Right cardiac atrium (tissue), 5 donors: ENCODE results near the gene ACCSL. TPM values are rescaled to one million over a fixed set of nuclear protein-coding genes. Genes with fewer than 3 reads are reported as not detected.

ENCODE experiments used
- ATAC-seq, 2 donors: fragments of 200-7000 bp; cut with Tn5 transposase; one replicate each; pipeline versions ENCODE4 v1.8.0 to v1.9.1; 2020; ENCODE audit warnings: moderate library complexity in 2 of 2, mild to moderate bottlenecking in 1 of 2
- DNase-seq, 3 donors: peaks; one replicate each; pipeline ENCODE4 v3.0.0-alpha.2; 2020
- H3K27ac ChIP-seq: one replicate; pipeline ENCODE4 v1.5.1; 2013; ENCODE audit warnings: mild to moderate bottlenecking, low read length, control low read depth, moderate library complexity
- H3K27me3 ChIP-seq: one replicate; pipeline ENCODE4 v1.6.1; 2013; ENCODE audit not compliant: control insufficient read depth, insufficient read depth
- H3K4me1 ChIP-seq: one replicate; pipeline ENCODE4 v1.6.1; 2013; ENCODE audit warnings: low read length; ENCODE audit not compliant: control insufficient read depth, insufficient read depth
- H3K4me3 ChIP-seq: one replicate; pipeline ENCODE4 v1.5.1; 2013; ENCODE audit warnings: low read length, control low read depth
- H3K9me3 ChIP-seq: one replicate; pipeline ENCODE4 v1.6.1; 2013; ENCODE audit warnings: low read length; ENCODE audit not compliant: control insufficient read depth
- WGBS: extraction: QIAGEN DNeasy Blood & Tissue Kit; methylation state at CpG from one replicate; pipeline ENCODE4 v1.1.7; 2013; 5-methylcytosine and 5-hydroxymethylcytosine counted together
- intact Hi-C, 4 donors: fragments of 100-400 bp; cut with DNase I; formaldehyde crosslinking; loops; one replicate each; pipeline versions ENCODE4 v1.11.0 to v1.14.0; 2022 to 2023
- polyA plus RNA-seq: library from polyadenylated mRNA; stranded (reverse); fragments of 200-250 nt; gene quantifications from one replicate; pipeline ENCODE4 v1.2.3, GENCODE V29; 2013
- total RNA-seq, 4 donors: library from RNA; stranded (reverse); fragmentation: NEBNext Ultra II Directional; extraction: Animal tissue kit (Norgen Biotek cat#: 25700); gene quantifications; one replicate each; pipeline ENCODE4 v1.2.1, GENCODE V29; 2021
- donor health status: healthy with polysubstance abuse.
- donor health status: DM: no; HTN: yes; CAD: no.
- donor health status: DM: no; HTN: no; CAD: no.
- donor health status: DM: no; HTN: yes; CAD: no; lungs with severe emphysema.
- donor health status: DM: yes; HTN: yes; CAD: no.

The ACCSL gene
- total and polyA plus RNA-seq, 5 donors, result not detected

GRCh38 chr11:44024977-44025376 is 22.8 kb upstream of the ACCSL start:
- ATAC-seq (no peak), DNase-seq (no peak)
- no peaks in the 10 kb centered on the region for H3K27me3 ChIP-seq
- H3K9me3 ChIP-seq, result no peaks in the 10 kb centered on the region
- WGBS, result 96% methylated on average over 1 of the region's 1 CpG
- intact Hi-C loops, result no loop called here
- H3K4me3 ChIP-seq, result no peak overlapping the region
- H3K27ac ChIP-seq, result no peak overlapping the region
- H3K4me1 ChIP-seq, result no peaks in the 10 kb centered on the region

GRCh38 chr11:44025727-44026126 is 22.1 kb upstream of the ACCSL start:
- Histone ChIP-seq H3K27me3 (no peaks in the 10 kb centered on the region), H3K4me1 (peaks cover under 1% of the 10 kb centered on the region), H3K27ac (no peak overlapping the region), H3K9me3 (no peaks in the 10 kb centered on the region), H3K4me3 (no peak overlapping the region)
- ATAC-seq (no peak), DNase-seq (no peak)
- intact Hi-C loops, result no loop called here

- no peaks in the 10 kb centered on the region for H3K9me3 ChIP-seq
- intact Hi-C loops, result no loop called here
- DNase-seq (no peak), ATAC-seq (no peak)
- WGBS, result 93% methylated on average over 1 of the region's 1 CpG
- peaks cover 12% of the 10 kb centered on the region for H3K4me1 ChIP-seq
- H3K4me3 ChIP-seq, result no peak overlapping the region
- H3K27ac ChIP-seq, result no peak overlapping the region
- no peaks in the 10 kb centered on the region for H3K27me3 ChIP-seq
These were observed 19.4 kb upstream of the ACCSL start for GRCh38 chr11:44028401-44028800.

- intact Hi-C loops, result no loop called here
- ATAC-seq, result no peak
- H3K9me3 ChIP-seq, result no peaks in the 10 kb centered on the region
- DNase-seq, result no peak
- peaks cover 12% of the 10 kb centered on the region for H3K4me1 ChIP-seq
- H3K27ac ChIP-seq, result no peak overlapping the region
- no peaks in the 10 kb centered on the region for H3K27me3 ChIP-seq
- WGBS, result 94% methylated on average over 3 of the region's 3 CpGs
- H3K4me3 ChIP-seq, result no peak overlapping the region
These were observed 18.8 kb upstream of the ACCSL start for GRCh38 chr11:44028816-44029506.

- intact Hi-C loops, result no loop called here
- H3K27me3 ChIP-seq, result no peaks in the 10 kb centered on the region
- 96% methylated on average over 1 of the region's 1 CpG for WGBS
- ATAC-seq, result no peak
- no peak for DNase-seq
- no peak overlapping the region for H3K27ac ChIP-seq
- no peaks in the 10 kb centered on the region for H3K9me3 ChIP-seq
- no peak overlapping the region for H3K4me3 ChIP-seq
- H3K4me1 ChIP-seq, result peaks cover 12% of the 10 kb centered on the region
These were observed 18.3 kb upstream of the ACCSL start for GRCh38 chr11:44029507-44029845.

GRCh38 chr11:44029977-44030911 is 17.5 kb upstream of the ACCSL start:
- no peak overlapping the region for H3K4me3 ChIP-seq
- WGBS, result 11% methylated on average over 5 of the region's 5 CpGs
- no peaks in the 10 kb centered on the region for H3K9me3 ChIP-seq
- DNase-seq (peak in 2 of 3 donors; percentile 52 to 72), ATAC-seq (peak; percentile 83 to 89)
- H3K4me1 ChIP-seq, result peaks cover 12% of the 10 kb centered on the region
- intact Hi-C loops, result loop anchor here in 1 of 4 donors (5.0 to 10.0 kb wide), 2 partner anchors 43 to 85 kb away; partner anchors contain the start of gene C11orf96
- peak overlapping the region; percentile 75 for H3K27ac ChIP-seq
- H3K27me3 ChIP-seq, result no peaks in the 10 kb centered on the region

- 63% methylated on average over 5 of the region's 5 CpGs for WGBS
- no peak for DNase-seq
- H3K4me1 ChIP-seq, result peaks cover 12% of the 10 kb centered on the region
- no peak overlapping the region for H3K4me3 ChIP-seq
- no peaks in the 10 kb centered on the region for H3K9me3 ChIP-seq
- intact Hi-C loops, result loop anchor here in 1 of 4 donors (5.0 to 10.0 kb wide), 2 partner anchors 44 to 86 kb away; partner anchors contain the start of gene C11orf96
- peak overlapping the region; percentile 37 for H3K27ac ChIP-seq
- ATAC-seq, result no peak
- H3K27me3 ChIP-seq, result no peaks in the 10 kb centered on the region
These were observed 16.8 kb upstream of the ACCSL start for GRCh38 chr11:44030996-44031395.

GRCh38 chr11:44031549-44031948 is 16.2 kb upstream of the ACCSL start:
- ATAC-seq (no peak), DNase-seq (no peak)
- no peaks in the 10 kb centered on the region for H3K9me3 ChIP-seq
- H3K27ac ChIP-seq, result peak overlapping the region; percentile 3
- intact Hi-C loops, result loop anchor here in 1 of 4 donors (5.0 to 10.0 kb wide), 2 partner anchors 44 to 87 kb away; partner anchors contain the start of gene C11orf96
- peaks cover 12% of the 10 kb centered on the region for H3K4me1 ChIP-seq
- H3K27me3 ChIP-seq, result no peaks in the 10 kb centered on the region
- no peak overlapping the region for H3K4me3 ChIP-seq
- WGBS, result 94% methylated on average over 5 of the region's 5 CpGs

- ATAC-seq (peak; percentile 64 to 73), DNase-seq (peak; percentile 81 to 86 (median 81))
- H3K4me3 ChIP-seq, result no peak overlapping the region
- H3K27me3 ChIP-seq, result no peaks in the 10 kb centered on the region
- intact Hi-C loops, result loop anchor here in 1 of 4 donors (5.0 to 10.0 kb wide), 2 partner anchors 45 to 88 kb away; partner anchors contain the start of gene C11orf96
- peak overlapping the region; percentile 54 for H3K27ac ChIP-seq
- H3K4me1 ChIP-seq, result peaks cover 12% of the 10 kb centered on the region
- no peaks in the 10 kb centered on the region for H3K9me3 ChIP-seq
- WGBS, result 54% methylated on average over 15 of the region's 15 CpGs
These were observed 15.3 kb upstream of the ACCSL start for GRCh38 chr11:44032299-44033085.

- Histone ChIP-seq H3K4me3 (no peak overlapping the region), H3K4me1 (peaks cover 12% of the 10 kb centered on the region)
- whole genome bisulfite sequencing, result 36% methylated on average over 3 of the region's 3 CpGs
These were observed 14.3 kb upstream of the ACCSL start for GRCh38 chr11:44033411-44033850.

More at GRCh38 chr11:44033411-44033850, 14.3 kb upstream of the ACCSL start:
- ATAC-seq, result no peak
- Histone ChIP-seq H3K9me3 (no peaks in the 10 kb centered on the region), H3K27me3 (no peaks in the 10 kb centered on the region), H3K27ac (peak overlapping the region; percentile 66)
- intact Hi-C loops, result loop anchor here in 1 of 4 donors (5.0 to 10.0 kb wide), 2 partner anchors 46 to 89 kb away; partner anchors contain the start of gene C11orf96
- DNase-seq, result no peak
